ENCODE data around the gene NUP205. TPM values are rescaled to one million over a fixed set of nuclear protein-coding genes. Genes with fewer than 3 reads are reported as not detected.
A peak's percentile ranks its signal among the peaks of the same experiment; 100 is the strongest.

The NUP205 gene
- total and polyA plus RNA-seq, 11 donors, result 9.4 to 18.6 (median 13.6) TPM

- Histone ChIP-seq H3K36me3 (no peaks in the 10 kb centered on the region), H3K4me1 (peaks cover 0 to 28% (median 12%) of the 10 kb centered on the region in 12 donors), H3K27ac (no peak overlapping the region), H3K9me3 (no peaks in the 10 kb centered on the region), H3K27me3 (no peaks in the 10 kb centered on the region), H3K4me3 (no peak overlapping the region)
- intact Hi-C loops (cut with DNase I), result no loop called here
- ATAC-seq, result no peak
- WGBS, 4 donors, result 71 to 79% (median 74%) methylated on average over 9 of the region's 9 CpGs
- no peak for DNase-seq
- no peak for TF ChIP-seq POLR2A (IDR thresholded peaks at IDR 0.05)
- TF ChIP-seq, protein P1, sequence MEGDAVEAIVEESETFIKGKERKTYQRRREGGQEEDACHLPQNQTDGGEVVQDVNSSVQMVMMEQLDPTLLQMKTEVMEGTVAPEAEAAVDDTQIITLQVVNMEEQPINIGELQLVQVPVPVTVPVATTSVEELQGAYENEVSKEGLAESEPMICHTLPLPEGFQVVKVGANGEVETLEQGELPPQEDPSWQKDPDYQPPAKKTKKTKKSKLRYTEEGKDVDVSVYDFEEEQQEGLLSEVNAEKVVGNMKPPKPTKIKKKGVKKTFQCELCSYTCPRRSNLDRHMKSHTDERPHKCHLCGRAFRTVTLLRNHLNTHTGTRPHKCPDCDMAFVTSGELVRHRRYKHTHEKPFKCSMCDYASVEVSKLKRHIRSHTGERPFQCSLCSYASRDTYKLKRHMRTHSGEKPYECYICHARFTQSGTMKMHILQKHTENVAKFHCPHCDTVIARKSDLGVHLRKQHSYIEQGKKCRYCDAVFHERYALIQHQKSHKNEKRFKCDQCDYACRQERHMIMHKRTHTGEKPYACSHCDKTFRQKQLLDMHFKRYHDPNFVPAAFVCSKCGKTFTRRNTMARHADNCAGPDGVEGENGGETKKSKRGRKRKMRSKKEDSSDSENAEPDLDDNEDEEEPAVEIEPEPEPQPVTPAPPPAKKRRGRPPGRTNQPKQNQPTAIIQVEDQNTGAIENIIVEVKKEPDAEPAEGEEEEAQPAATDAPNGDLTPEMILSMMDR (IDR thresholded peaks at IDR 0.05), result no peak
Measured at GRCh38 chr7:135659159-135659846, 101.6 kb downstream of the NUP205 start.

GRCh38 chr7:135661311-135662122, 103.8 kb downstream of the NUP205 start:
- Histone ChIP-seq H3K27me3 (no peaks in the 10 kb centered on the region), H3K4me3 (peak overlapping the region; percentile 72 to 95 (median 86)), H3K27ac (peak overlapping the region; percentile 69 to 97 (median 94)), H3K4me1 (peaks cover 0 to 47% (median 19%) of the 10 kb centered on the region in 12 donors), H3K9me3 (no peaks in the 10 kb centered on the region), H3K36me3 (peaks cover 0 to 3% (median 0%) of the 10 kb centered on the region in 9 donors)
- TF ChIP-seq, protein P1 (IDR thresholded peaks at IDR 0.05), result no peak
- no peak for TF ChIP-seq POLR2A (IDR thresholded peaks at IDR 0.05)
- DNase-seq (no peak), ATAC-seq (peak in 1 of 4 donors; percentile 2)
- WGBS, 4 donors, result 74 to 82% (median 76%) methylated on average over 14 of the region's 14 CpGs
- intact Hi-C loops (cut with DNase I), result loop anchor here in 8 of 10 donors (1.0 to 10.0 kb wide), 8 partner anchors 133 to 351 kb away; partner anchors contain the start of gene MTPN (in 4 of the 8)

GRCh38 chr7:135662123-135662372, 104.3 kb downstream of the NUP205 start:
- H3K9me3 ChIP-seq, result no peaks in the 10 kb centered on the region
- TF ChIP-seq, protein P1 (IDR thresholded peaks at IDR 0.05), result peak in 4 of 12 donors; percentile 78 to 91 (median 84)
- TF ChIP-seq POLR2A (IDR thresholded peaks at IDR 0.05), result no peak
- WGBS, 4 donors, result 11 to 14% (median 13%) methylated on average over 15 to 17 of the region's 17 CpGs
- H3K4me3 ChIP-seq, result peak overlapping the region; percentile 72 to 95 (median 86)
- peaks cover 0 to 5% (median 0%) of the 10 kb centered on the region in 9 donors for H3K36me3 ChIP-seq
- H3K27me3 ChIP-seq, result no peaks in the 10 kb centered on the region
- no peak for ATAC-seq
- DNase-seq, result no peak
- intact Hi-C loops (cut with DNase I), result loop anchor here in 8 of 10 donors (1.0 to 10.0 kb wide), 8 partner anchors 133 to 350 kb away; partner anchors contain the start of gene MTPN (in 4 of the 8)
- peaks cover 0 to 53% (median 20%) of the 10 kb centered on the region in 12 donors for H3K4me1 ChIP-seq
- H3K27ac ChIP-seq, result peak overlapping the region; percentile 69 to 97 (median 94)

All from heart left ventricle (tissue), 16 donors.